Neural progenitor cell (in vitro differentiated cells): Measurements from ENCODE around the gene USP32. TPM values are rescaled to one million over a fixed set of nuclear protein-coding genes. Genes with fewer than 3 reads are reported as not detected.
A peak's percentile ranks its signal among the peaks of the same experiment; 100 is the strongest.
"Not testable (repeated sequence)": the region's sequence is repeated elsewhere in the genome, so short reads cannot be mapped to it uniquely, and the experiment has no call there.

Experiments
- DNase-seq: peaks from one replicate; pipeline ENCODE4 v3.0.0-alpha.2; 2016; ENCODE audit warnings: low spot score
- H2AFZ ChIP-seq: fragments of 200-600 bp; sonication (generic); replicated peaks from 2 replicates; pipeline ENCODE4 v1.6.1; 2016; ENCODE audit warnings: antibody characterized with exemption
- H3F3A ChIP-seq: fragments of 200-600 bp; sonication (generic); 2 replicates; pipeline ENCODE4 v1.6.1; 2016; ENCODE audit warnings: antibody characterized with exemption, low read depth
- H3K27ac ChIP-seq: fragments of 200-600 bp; sonication (generic); 2 replicates; pipeline ENCODE4 v1.5.1; 2016; ENCODE audit warnings: mild to moderate bottlenecking
- H3K27me3 ChIP-seq: fragments of 200-600 bp; sonication (generic); 2 replicates; pipeline ENCODE4 v1.6.1; 2016; ENCODE audit warnings: mild to moderate bottlenecking, moderate library complexity
- H3K36me3 ChIP-seq: fragments of 200-600 bp; sonication (generic); 2 replicates; pipeline ENCODE4 v1.5.1; 2016
- H3K4me1 ChIP-seq: fragments of 200-600 bp; sonication (generic); 2 replicates; pipeline ENCODE4 v1.6.1; 2016; ENCODE audit warnings: mixed run types
- H3K4me2 ChIP-seq: fragments of 200-600 bp; sonication (generic); 2 replicates; pipeline ENCODE4 v1.6.1; 2016
- H3K4me3 ChIP-seq: fragments of 200-600 bp; sonication (generic); 2 replicates; pipeline ENCODE4 v1.5.1; 2016
- H3K79me2 ChIP-seq: fragments of 200-600 bp; sonication (generic); 2 replicates; pipeline ENCODE4 v1.6.1; 2016; ENCODE audit warnings: low read depth
- H3K9ac ChIP-seq: fragments of 200-600 bp; sonication (generic); 2 replicates; pipeline ENCODE4 v1.6.1; 2016
- H3K9me3 ChIP-seq: fragments of 200-600 bp; sonication (generic); 2 replicates; pipeline ENCODE4 v1.5.1; 2016; ENCODE audit warnings: low read depth
- H4K20me1 ChIP-seq: fragments of 200-600 bp; sonication (generic); 2 replicates; pipeline ENCODE4 v1.6.1; 2016; ENCODE audit warnings: low read depth
- H3K27ac Mint-ChIP-seq: 3 replicates; pipeline ENCODE4 v1.8.0; 2021; ENCODE audit warnings: mixed read lengths
- H3K27me3 Mint-ChIP-seq: 2 replicates; pipeline ENCODE4 v1.8.0; 2022; ENCODE audit warnings: low read depth, mild to moderate bottlenecking, inconsistent platforms, moderate library complexity, mixed read lengths; ENCODE audit not compliant: insufficient read depth
- H3K36me3 Mint-ChIP-seq: 3 replicates; pipeline ENCODE4 v1.8.0; 2021; ENCODE audit warnings: mixed read lengths
- H3K4me1 Mint-ChIP-seq: 3 replicates; pipeline ENCODE4 v1.8.0; 2021; ENCODE audit warnings: mixed read lengths
- H3K4me3 Mint-ChIP-seq: 3 replicates; pipeline ENCODE4 v1.8.0; 2021; ENCODE audit warnings: mild to moderate bottlenecking, moderate library complexity, mixed read lengths
- H3K9me3 Mint-ChIP-seq: 3 replicates; pipeline ENCODE4 v1.8.0; 2020; ENCODE audit warnings: mixed read lengths
- CTCF ChIP-seq: fragments of 200-600 bp; sonication (generic); IDR thresholded peaks from 2 replicates; pipeline ENCODE4 v1.5.1; 2017; ENCODE audit warnings: antibody characterized with exemption, mild to moderate bottlenecking
- EZH2 ChIP-seq: fragments of 200-600 bp; sonication (generic); IDR thresholded peaks from 2 replicates; pipeline ENCODE4 v1.6.1; 2017; ENCODE audit warnings: antibody characterized with exemption, mild to moderate bottlenecking, moderate library complexity
- EZH2phosphoT487 ChIP-seq: fragments of 200-600 bp; sonication (generic); IDR thresholded peaks from 2 replicates; pipeline ENCODE4 v1.6.1; 2017; ENCODE audit warnings: antibody characterized with exemption
- total RNA-seq: library from RNA; depleted of rRNA; stranded (reverse); fragments of >200 nt; gene quantifications from 2 replicates; pipeline ENCODE4 v1.2.3, GENCODE V29; 2015; ENCODE audit warnings: low replicate concordance

The USP32 gene
- total RNA-seq, 1 donor from 2014 or later, result 45.0 TPM

GRCh38 chr17:60188759-60189158, 203.2 kb downstream of the USP32 start:
- no peaks in the 10 kb centered on the region for H3K4me1 ChIP-seq
- TF ChIP-seq CTCF (no peak), EZH2 (no peak), EZH2phosphoT487 (no peak)
- H3K27ac ChIP-seq, result no peak overlapping the region
- H3K4me2 ChIP-seq, result no peak overlapping the region
- no peaks in the 10 kb centered on the region for H3K9me3 ChIP-seq
- H3K4me3 Mint-ChIP-seq, result no peak overlapping the region
- no peak overlapping the region for H3K4me3 ChIP-seq
- H3K36me3 Mint-ChIP-seq, result peaks cover 12% of the 10 kb centered on the region
- no peak for DNase-seq
- H3K79me2 ChIP-seq, result no peaks in the 10 kb centered on the region
- no peaks in the 10 kb centered on the region for H3K9me3 Mint-ChIP-seq
- H2AFZ ChIP-seq, result no peak overlapping the region
- no peak overlapping the region for H3K27ac Mint-ChIP-seq
- no peaks in the 10 kb centered on the region for H3K4me1 Mint-ChIP-seq
- peaks cover 5% of the 10 kb centered on the region for H3K36me3 ChIP-seq
- H3K27me3 ChIP-seq, result no peaks in the 10 kb centered on the region
- H4K20me1 ChIP-seq, result no peaks in the 10 kb centered on the region
- H3F3A ChIP-seq, result no peaks in the 10 kb centered on the region
- no peak overlapping the region for H3K9ac ChIP-seq
- H3K27me3 Mint-ChIP-seq, result no peaks in the 10 kb centered on the region

GRCh38 chr17:60186846-60187745, 204.8 kb downstream of the USP32 start:
- H3K36me3 Mint-ChIP-seq, result peaks cover 11% of the 10 kb centered on the region
- not testable (repeated sequence) for H3K9ac ChIP-seq, H3K27me3 Mint-ChIP-seq, H3K36me3 ChIP-seq, H3K27me3 ChIP-seq, H4K20me1 ChIP-seq, H3K27ac ChIP-seq, H3K9me3 ChIP-seq, H3K9me3 Mint-ChIP-seq, H2AFZ ChIP-seq, H3K4me1 ChIP-seq, H3K79me2 ChIP-seq, H3K4me3 ChIP-seq, H3K4me3 Mint-ChIP-seq, DNase-seq, H3K4me2 ChIP-seq, H3K4me1 Mint-ChIP-seq, H3F3A ChIP-seq
- H3K27ac Mint-ChIP-seq, result peak overlapping the region; percentile 2

GRCh38 chr17:60186372-60186771, 205.6 kb downstream of the USP32 start:
- not testable (repeated sequence) for H3K4me1 Mint-ChIP-seq, DNase-seq, H3F3A ChIP-seq, H3K36me3 ChIP-seq, H3K27me3 Mint-ChIP-seq, H2AFZ ChIP-seq, H3K4me3 ChIP-seq, H4K20me1 ChIP-seq, H3K9me3 Mint-ChIP-seq, H3K9ac ChIP-seq, H3K79me2 ChIP-seq, H3K27ac ChIP-seq, H3K4me1 ChIP-seq, H3K4me3 Mint-ChIP-seq, H3K4me2 ChIP-seq, H3K27me3 ChIP-seq, H3K9me3 ChIP-seq
- peaks cover 11% of the 10 kb centered on the region for H3K36me3 Mint-ChIP-seq
- H3K27ac Mint-ChIP-seq, result peak overlapping the region; percentile 80

GRCh38 chr17:60180380-60180779, 211.6 kb downstream of the USP32 start:
- H3K27me3 Mint-ChIP-seq, result not testable (repeated sequence)

GRCh38 chr17:60178180-60178579, 213.8 kb downstream of the USP32 start:
- not testable (repeated sequence) for H4K20me1 ChIP-seq, H3K4me3 Mint-ChIP-seq, H3K79me2 ChIP-seq, H3K9me3 ChIP-seq, H3K27ac Mint-ChIP-seq, H3K4me1 ChIP-seq, H3K36me3 Mint-ChIP-seq, H3K27me3 Mint-ChIP-seq, H3K27ac ChIP-seq, H3K9me3 Mint-ChIP-seq, H3K9ac ChIP-seq, DNase-seq, H3K4me2 ChIP-seq, H2AFZ ChIP-seq, H3K27me3 ChIP-seq, H3K4me1 Mint-ChIP-seq, H3K36me3 ChIP-seq, H3K4me3 ChIP-seq
- H3F3A ChIP-seq, result peaks cover 16% of the 10 kb centered on the region

More at GRCh38 chr17:60180380-60180779, 211.6 kb downstream of the USP32 start:
- not testable (repeated sequence) for H3K9ac ChIP-seq, H3K36me3 ChIP-seq, H3K27ac Mint-ChIP-seq, H3K9me3 ChIP-seq, H3K27ac ChIP-seq, H3K4me2 ChIP-seq, H3K4me3 Mint-ChIP-seq, H3K36me3 Mint-ChIP-seq, H3K4me3 ChIP-seq, H4K20me1 ChIP-seq, DNase-seq, H3K4me1 ChIP-seq, H2AFZ ChIP-seq, H3K27me3 ChIP-seq, H3K79me2 ChIP-seq, H3K9me3 Mint-ChIP-seq, H3K4me1 Mint-ChIP-seq
- H3F3A ChIP-seq, result peaks cover 10% of the 10 kb centered on the region

GRCh38 chr17:60176763-60177162, 215.2 kb downstream of the USP32 start:
- not testable (repeated sequence) for H3K4me3 Mint-ChIP-seq, H3K9me3 Mint-ChIP-seq, H3K27ac Mint-ChIP-seq, H3K4me3 ChIP-seq, H3K9ac ChIP-seq, H3K79me2 ChIP-seq, H3K27me3 ChIP-seq, H3K27me3 Mint-ChIP-seq, H3K9me3 ChIP-seq, H3K4me1 Mint-ChIP-seq, H3K4me1 ChIP-seq, H3K36me3 Mint-ChIP-seq, H3K4me2 ChIP-seq, H2AFZ ChIP-seq, H3K27ac ChIP-seq, H4K20me1 ChIP-seq, H3K36me3 ChIP-seq
- DNase-seq, result peak; percentile 36
- peaks cover 16% of the 10 kb centered on the region for H3F3A ChIP-seq
